Right lobe of liver (tissue), 6 donors: ENCODE measurements around the gene MZF1. TPM values are rescaled to one million over a fixed set of nuclear protein-coding genes. Genes with fewer than 3 reads are reported as not detected.
A peak's percentile ranks its signal among the peaks of the same experiment; 100 is the strongest.

Experiments used
- ATAC-seq, 4 donors: fragments of 200-7000 bp; cut with Tn5 transposase; one replicate each; pipeline ENCODE4 v1.9.1; 2020; ENCODE audit warnings: mild to moderate bottlenecking in 4 of 4, moderate library complexity in 4 of 4
- DNase-seq, 3 donors: peaks; one replicate each; pipeline ENCODE4 v3.0.0-alpha.2; 2020
- H3K27ac ChIP-seq, 3 donors: fragments of 200-600 bp; one replicate each; pipeline ENCODE4 v1.8.0; 2022
- H3K27me3 ChIP-seq, 2 donors: fragments of 200-600 bp; one replicate each; pipeline ENCODE4 v1.8.0; 2022
- H3K36me3 ChIP-seq, 4 donors: fragments of 200-600 bp; sonication (generic) in 1 of 4; one replicate each; pipeline versions ENCODE4 v1.5.1 to v1.8.0; 2017 to 2022; ENCODE audit warnings: control low read depth in 1 of 4
- H3K4me1 ChIP-seq, 4 donors: fragments of 200-600 bp; sonication (generic) in 1 of 4; one replicate each; pipeline versions ENCODE4 v1.5.1 to v1.8.0; 2017 to 2022; ENCODE audit warnings: control low read depth in 1 of 4
- H3K4me3 ChIP-seq, 3 donors: fragments of 200-600 bp; one replicate each; pipeline ENCODE4 v1.8.0; 2022
- H3K9me3 ChIP-seq, 4 donors: fragments of 200-600 bp; sonication (generic) in 1 of 4; one replicate each; pipeline versions ENCODE4 v1.5.1 to v1.8.0; 2017 to 2022; ENCODE audit warnings: control low read depth in 1 of 4
- CTCF ChIP-seq, 4 donors: fragments of 200-600 bp in 3 of 4; fragments of 450-650 bp in 1 of 4; IDR thresholded peaks; one replicate each; pipeline versions ENCODE4 v1.5.1 to v1.8.0; 2016 to 2022; ENCODE audit warnings: antibody characterized with exemption in 4 of 4, mild to moderate bottlenecking in 2 of 4
- POLR2A ChIP-seq: fragments of 450-650 bp; IDR thresholded peaks from one replicate; pipeline ENCODE4 v1.6.1; 2017; ENCODE audit warnings: antibody characterized with exemption, mild to moderate bottlenecking
- WGBS: methylation state at CpG from one replicate; pipeline ENCODE4 v1.1.6; 2018; ENCODE audit warnings: low coverage, low lambda C conversion rate; ENCODE audit not compliant: insufficient coverage; ENCODE audit errors: missing lambda C conversion rate; 5-methylcytosine and 5-hydroxymethylcytosine counted together
- intact Hi-C, 2 donors: fragments of 100-400 bp; cut with DNase I; formaldehyde crosslinking; loops; one replicate each; pipeline versions ENCODE4 v1.11.2 to v1.14.1; 2022
- total RNA-seq, 6 experiments: library from RNA; depleted of rRNA in 2 of 6; stranded (reverse); fragments of >200 nt in 2 of 6; fragmentation: NEBNext Ultra II Directional in 3 of 6; extraction: Animal tissue kit (Norgen Biotek cat#: 25700) in 3 of 6; gene quantifications; one replicate each; pipeline versions ENCODE4 v1.1.0 to v1.2.4, GENCODE V29; 2016 to 2023
- donor health status: DM: no; HTN: yes; CAD: no.
- donor health status: DM: no; HTN: no; CAD: no.
- donor health status: DM: no; HTN: no; CAD: no.
- donor health status: DM: no; HTN: yes; CAD: no.
- donor health status: DM: no; HTN: yes; CAD: no.

MZF1 gene
- total RNA-seq, 6 experiments from 2014 or later = 8.2 to 19.9 (median 14.1) TPM

GRCh38 chr19:58558066-58558622 lies 15.0 kb downstream of the MZF1 start, which contains the start of gene UBE2M:
TSS of gene UBE2M (minus strand) at chr19:58558611. CDS start at chr19:58558381, 230 bp downstream.
- Histone ChIP-seq H3K27me3 (no peaks in the 10 kb centered on the region), H3K27ac (peak within 1 kb of the TSS; percentile 98 to 100 (median 99)), H3K4me1 (peaks cover 0 to 46% (median 13%) of the 10 kb centered on the region in 4 donors), H3K9me3 (no peaks in the 10 kb centered on the region), H3K36me3 (peaks cover 0 to 16% (median 2%) of the 10 kb centered on the region in 4 donors), H3K4me3 (peak within 1 kb of the TSS; percentile 72 to 95 (median 89))
- intact Hi-C loops = no loop called here
- TF ChIP-seq POLR2A = no peak
- TF ChIP-seq CTCF (IDR thresholded peaks at IDR 0.05) = no peak
- ATAC-seq = no peak
- DNase-seq = peak; percentile 70 to 82 (median 72)
- 2% methylated on average over 35 of the region's 62 CpGs for WGBS

- no peaks in the 10 kb centered on the region for H3K9me3 ChIP-seq
- WGBS = 7% methylated on average over 8 of the region's 12 CpGs
- H3K27ac ChIP-seq = peak overlapping the region; percentile 40 to 100 (median 98)
- TF ChIP-seq POLR2A = no peak
- TF ChIP-seq CTCF (IDR thresholded peaks at IDR 0.05) = no peak
- intact Hi-C loops = no loop called here
- H3K36me3 ChIP-seq = peaks cover 0 to 20% (median 2%) of the 10 kb centered on the region in 4 donors
- ATAC-seq (no peak), DNase-seq (no peak)
- H3K27me3 ChIP-seq = no peaks in the 10 kb centered on the region
- H3K4me3 ChIP-seq = peak overlapping the region; percentile 60 to 95 (median 89)
- H3K4me1 ChIP-seq = peaks cover 0 to 39% (median 9%) of the 10 kb centered on the region in 4 donors
These were observed 15.7 kb downstream of the MZF1 start for GRCh38 chr19:58557221-58558065.

- 29% methylated on average over 6 of the region's 10 CpGs for WGBS
- Histone ChIP-seq H3K4me1 (peaks cover 0 to 32% (median 6%) of the 10 kb centered on the region in 4 donors), H3K36me3 (peaks cover 0 to 27% (median 3%) of the 10 kb centered on the region in 4 donors), H3K4me3 (peak overlapping the region in 1 of 3 donors; percentile 95), H3K27ac (no peak overlapping the region), H3K9me3 (no peaks in the 10 kb centered on the region), H3K27me3 (no peaks in the 10 kb centered on the region)
- no peak for DNase-seq
- intact Hi-C loops = no loop called here
- ATAC-seq = no peak
- no peak for TF ChIP-seq POLR2A
- TF ChIP-seq CTCF (IDR thresholded peaks at IDR 0.05) = no peak
These were observed 16.4 kb downstream of the MZF1 start for GRCh38 chr19:58556622-58557220.

GRCh38 chr19:58555920-58556621 lies 17.1 kb downstream of the MZF1 start:
- no peak for TF ChIP-seq POLR2A
- TF ChIP-seq CTCF (IDR thresholded peaks at IDR 0.05) = no peak
- no peak overlapping the region for H3K4me3 ChIP-seq
- no peak overlapping the region for H3K27ac ChIP-seq
- WGBS = 69% methylated on average over 2 of the region's 16 CpGs
- H3K4me1 ChIP-seq = peaks cover 0 to 30% (median 6%) of the 10 kb centered on the region in 4 donors
- H3K9me3 ChIP-seq = no peaks in the 10 kb centered on the region
- ATAC-seq = no peak
- H3K27me3 ChIP-seq = no peaks in the 10 kb centered on the region
- no peak for DNase-seq
- H3K36me3 ChIP-seq = peaks cover 0 to 34% (median 9%) of the 10 kb centered on the region in 4 donors
- intact Hi-C loops = no loop called here
